SKM-1 (cell line): Measurements from ENCODE around the gene KCNH2.
"Not testable (repeated sequence)": the region's sequence is repeated elsewhere in the genome, so short reads cannot be mapped to it uniquely, and the experiment has no call there.

Experiments used
- DNase-seq: peaks from one replicate; lab custom pipeline; 2025; ENCODE audit not compliant: unreplicated experiment; lab: John Stamatoyannopoulos, UW

Gene KCNH2

GRCh38 chr7:150978126-150978789 is at the start of gene KCNH2:
TSS of gene KCNH2 (minus strand) at chr7:150978321. CDS start at chr7:150977913, 408 bp downstream.
- DNase-seq = no peak

- DNase-seq = not testable (repeated sequence)
Measured at GRCh38 chr7:151027728-151028130, 49.6 kb upstream of the KCNH2 start.

- DNase-seq = not testable (repeated sequence)
Measured at GRCh38 chr7:151026771-151027727, 48.9 kb upstream of the KCNH2 start.

- DNase-seq = no peak
Measured at GRCh38 chr7:151025924-151026671, 48.0 kb upstream of the KCNH2 start.

GRCh38 chr7:151024435-151025056 is 46.4 kb upstream of the KCNH2 start, which contains the start of gene ATG9B:
TSS of gene ATG9B (minus strand) at chr7:151024494. CDS start at chr7:151024423, 71 bp downstream.
- no peak for DNase-seq

GRCh38 chr7:151023232-151023631 is 45.1 kb upstream of the KCNH2 start:
- no peak for DNase-seq

GRCh38 chr7:151020231-151020630 is 42.1 kb upstream of the KCNH2 start:
- DNase-seq = no peak

- DNase-seq = no peak
Measured at GRCh38 chr7:151019130-151019447, 41.0 kb upstream of the KCNH2 start.

GRCh38 chr7:151018421-151019129 is 40.5 kb upstream of the KCNH2 start:
- no peak for DNase-seq

GRCh38 chr7:151017953-151018420 is 39.9 kb upstream of the KCNH2 start:
- DNase-seq = no peak

- no peak for DNase-seq
Measured at GRCh38 chr7:151017370-151017952, 39.3 kb upstream of the KCNH2 start.

GRCh38 chr7:151016942-151017341 is 38.8 kb upstream of the KCNH2 start:
- no peak for DNase-seq

- no peak for DNase-seq
Measured at GRCh38 chr7:151016505-151016904, 38.4 kb upstream of the KCNH2 start.

GRCh38 chr7:151015967-151016366 is 37.8 kb upstream of the KCNH2 start:
- DNase-seq = no peak

GRCh38 chr7:151014950-151015349 is 36.8 kb upstream of the KCNH2 start:
- no peak for DNase-seq

GRCh38 chr7:151013733-151014497 is 35.8 kb upstream of the KCNH2 start:
- no peak for DNase-seq

- no peak for DNase-seq
Measured at GRCh38 chr7:151013356-151013732, 35.2 kb upstream of the KCNH2 start.

- no peak for DNase-seq
Measured at GRCh38 chr7:151012911-151013347, 34.8 kb upstream of the KCNH2 start.

GRCh38 chr7:151012031-151012692 is 34.0 kb upstream of the KCNH2 start:
- DNase-seq = no peak
